Sciatic nerve (tissue), 2 donors: ENCODE data around the gene PCSK7. TPM values are rescaled to one million over a fixed set of nuclear protein-coding genes. Genes with fewer than 3 reads are reported as not detected.
"Not testable (repeated sequence)": the region's sequence is repeated elsewhere in the genome, so short reads cannot be mapped to it uniquely, and the experiment has no call there.

ENCODE experiments used
- ATAC-seq: fragments of 200-7000 bp; cut with Tn5 transposase; one replicate; pipeline ENCODE4 v1.9.1; 2020; ENCODE audit warnings: mild to moderate bottlenecking, moderate library complexity
- DNase-seq: peaks from one replicate; pipeline ENCODE4 v3.0.0-alpha.2; 2020; ENCODE audit warnings: low spot score
- intact Hi-C: fragments of 100-400 bp; cut with DNase I; formaldehyde crosslinking; loops from one replicate; pipeline ENCODE4 v1.14.2; 2022
- total RNA-seq: library from RNA; stranded (reverse); fragmentation: NEBNext Ultra II Directional; extraction: Animal tissue kit (Norgen Biotek cat#: 25700); gene quantifications from one replicate; pipeline ENCODE4 v1.2.1, GENCODE V29; 2021
- donor health status: DM: no; HTN: no; CAD: no.
- donor health status: DM: no; HTN: no; CAD: no.

The PCSK7 gene
- total RNA-seq, 1 donor from 2014 or later = 68.7 TPM

DNA sequence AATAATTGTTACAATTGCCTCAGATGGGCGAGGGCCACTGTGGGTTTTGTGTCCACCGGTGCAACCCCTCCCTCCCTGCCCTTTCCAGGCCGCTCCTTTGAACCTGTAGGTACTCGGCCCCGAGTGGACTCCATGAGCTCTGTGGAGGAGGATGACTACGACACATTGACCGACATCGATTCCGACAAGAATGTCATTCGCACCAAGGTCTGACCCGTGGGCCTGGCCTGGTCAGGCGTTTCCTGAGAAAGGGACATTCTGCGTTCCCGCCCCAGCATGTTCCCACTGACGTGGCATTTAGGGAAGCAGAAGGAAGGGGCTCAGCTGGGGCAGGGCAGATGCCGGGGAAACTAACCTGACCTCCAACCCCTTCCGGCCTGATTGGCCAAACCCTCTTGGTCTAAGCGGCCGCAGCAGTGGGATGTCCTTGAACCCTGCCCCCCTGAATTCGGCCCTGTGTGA, 43.2 kb downstream of the PCSK7 start:
- DNase-seq = peak; percentile 57
- ATAC-seq = peak; percentile 4
- intact Hi-C loops = no loop called here

DNA sequence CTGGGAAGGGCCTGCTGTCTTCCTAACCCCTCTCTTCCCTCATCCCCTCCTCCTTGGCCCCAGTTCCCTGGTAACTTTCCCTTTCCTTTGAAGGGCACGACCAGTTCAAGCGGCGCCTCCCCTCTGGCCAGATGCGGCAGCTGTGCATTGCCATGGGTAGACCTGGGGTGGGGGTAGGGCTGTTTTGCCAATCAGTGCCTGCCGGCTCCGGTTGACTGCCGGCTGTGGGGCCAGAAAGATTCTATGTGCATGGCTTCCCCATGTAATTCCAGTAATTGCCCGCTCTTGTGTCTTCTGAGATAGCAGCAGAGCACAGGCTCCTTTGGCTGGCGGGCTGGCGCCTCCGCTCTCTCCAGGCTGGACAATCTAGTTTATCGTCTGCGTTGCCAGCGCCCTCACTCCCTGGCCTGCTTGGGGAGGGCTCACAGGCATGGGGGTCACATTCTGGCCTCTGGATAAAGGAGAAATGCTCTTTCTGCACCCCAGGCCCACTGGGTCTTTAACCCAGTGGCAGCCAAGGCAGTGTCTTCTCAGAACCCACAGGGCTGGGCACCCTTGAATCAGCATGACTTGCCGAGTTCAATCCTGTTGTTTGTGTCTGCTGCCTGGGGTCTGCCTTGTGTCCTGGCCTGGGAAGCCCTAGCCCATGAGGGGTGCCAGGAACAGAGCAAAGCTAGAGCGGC, 43.9 kb downstream of the PCSK7 start:
- intact Hi-C loops = no loop called here
- no peak for ATAC-seq
- DNase-seq = peak; percentile 57

DNA sequence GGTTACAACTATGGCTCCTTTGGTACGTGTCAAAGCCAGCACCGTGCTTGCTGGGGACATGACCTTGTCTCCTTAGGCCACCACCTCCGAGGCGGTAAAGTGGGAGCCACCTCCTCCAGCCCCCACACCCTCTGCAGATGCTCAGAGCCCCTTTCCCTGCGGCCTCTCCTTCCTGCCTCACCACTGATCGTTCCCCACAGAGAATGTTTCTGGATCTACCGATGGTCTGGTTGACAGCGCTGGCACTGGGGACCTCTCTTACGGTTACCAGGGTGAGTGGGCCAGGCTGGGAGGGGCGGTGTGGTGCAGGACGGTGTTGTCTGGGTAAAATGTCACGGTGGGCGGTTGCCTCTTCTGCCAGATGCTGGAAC, 44.5 kb downstream of the PCSK7 start:
- ATAC-seq (no peak), DNase-seq (peak; percentile 58)
- intact Hi-C loops = no loop called here

DNA sequence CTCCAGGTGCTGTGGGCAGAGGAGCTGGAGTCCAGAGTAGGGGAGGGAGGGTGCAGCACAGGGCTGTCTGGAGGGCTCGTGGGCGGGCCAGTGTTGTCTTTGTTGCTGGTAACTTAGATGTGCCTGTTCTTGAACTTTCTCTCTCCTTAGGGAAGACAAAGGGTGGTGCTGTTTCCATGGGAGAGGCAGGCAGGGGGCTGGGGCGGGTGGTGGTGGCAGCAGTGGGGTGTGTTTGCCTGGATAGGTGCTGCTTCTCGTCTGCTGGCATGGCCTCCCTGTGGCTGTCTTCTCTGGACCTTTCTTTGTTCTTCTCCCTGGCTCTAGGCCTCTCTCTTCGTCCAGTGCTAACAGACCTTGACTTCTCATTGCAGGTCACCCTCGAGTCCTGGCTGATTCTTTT, 44.9 kb downstream of the PCSK7 start:
- ATAC-seq (peak; percentile 17), DNase-seq (peak; percentile 47)
- intact Hi-C loops = no loop called here

DNA sequence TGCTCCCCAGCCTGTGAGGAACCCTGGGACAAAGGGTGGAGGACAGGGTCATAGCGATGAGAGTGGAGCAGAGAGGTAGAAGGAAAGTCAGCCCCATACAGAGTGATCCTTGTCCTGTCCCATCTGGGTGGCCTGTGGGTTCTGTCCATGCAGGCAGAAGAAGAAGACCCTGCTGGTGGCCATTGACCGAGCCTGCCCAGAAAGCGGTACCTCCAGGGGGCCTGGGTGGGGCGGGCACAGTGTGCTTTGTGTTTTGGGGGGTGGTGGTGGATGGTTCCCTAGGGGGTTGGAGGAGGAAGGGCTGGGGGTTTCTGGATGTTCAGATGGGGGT, 45.5 kb downstream of the PCSK7 start:
- DNase-seq (peak; percentile 44), ATAC-seq (no peak)
- intact Hi-C loops = no loop called here

DNA sequence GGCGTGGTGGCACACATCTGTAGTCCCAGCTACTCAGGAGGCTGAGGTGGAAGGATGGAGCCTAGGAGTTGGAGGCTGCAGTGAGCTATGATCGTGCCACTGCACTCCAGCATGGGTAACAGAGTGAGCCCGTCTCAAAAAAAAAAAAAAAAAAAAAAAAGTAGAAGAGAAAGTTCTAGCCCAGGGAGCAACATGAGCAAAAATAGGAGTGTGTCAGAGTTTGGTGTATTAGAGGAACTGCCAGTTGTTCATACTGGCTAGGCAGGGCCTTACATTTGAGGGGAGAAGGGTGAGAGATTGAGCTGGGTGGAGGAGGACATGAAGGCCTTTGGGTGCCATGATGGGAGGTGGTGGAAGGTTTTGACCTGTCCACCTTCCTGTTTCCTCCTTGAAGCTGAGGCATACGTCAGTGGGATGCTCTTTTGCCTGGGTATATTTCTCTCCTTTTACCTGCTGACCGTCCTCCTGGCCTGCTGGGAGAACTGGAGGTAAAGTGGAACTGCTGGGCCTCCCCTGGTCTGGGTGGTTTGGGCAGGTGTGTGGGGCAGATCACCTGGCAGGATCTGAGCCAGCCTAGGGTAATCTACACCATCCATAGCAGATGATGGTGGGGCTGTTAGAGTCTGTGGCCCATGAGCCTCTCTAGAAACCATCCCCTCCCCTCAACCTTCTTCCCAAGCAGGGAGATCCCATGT, 46.0 kb downstream of the PCSK7 start:
- intact Hi-C loops = no loop called here
- no peak for DNase-seq
- no peak for ATAC-seq

DNA sequence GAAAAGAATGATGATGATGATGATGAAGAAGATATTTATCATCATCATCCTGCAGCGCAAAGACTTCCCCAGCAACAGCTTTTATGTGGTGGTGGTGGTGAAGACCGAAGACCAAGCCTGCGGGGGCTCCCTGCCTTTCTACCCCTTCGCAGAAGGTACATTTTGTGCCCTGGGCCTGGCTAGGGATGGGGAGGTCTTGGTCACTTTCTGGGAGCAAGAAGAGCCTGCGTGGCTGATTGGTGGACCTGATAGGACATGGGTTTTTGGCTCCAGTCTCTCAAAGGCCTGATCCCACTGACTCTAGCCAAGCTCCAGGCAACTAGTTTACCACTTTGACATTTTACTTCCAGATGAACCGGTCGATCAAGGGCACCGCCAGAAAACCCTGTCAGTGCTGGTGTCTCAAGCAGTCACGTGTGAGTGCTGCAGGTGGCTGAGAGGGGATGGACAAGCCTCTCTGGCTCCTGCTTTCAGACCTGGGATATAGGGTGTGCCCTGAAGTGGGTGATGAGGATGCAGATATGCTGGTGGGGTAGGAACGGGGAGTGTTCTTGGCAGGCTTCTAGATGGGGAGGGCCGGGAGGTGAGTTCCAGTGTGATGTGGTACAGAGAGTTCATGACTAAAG, 48.0 kb downstream of the PCSK7 start:
- DNase-seq (peak; percentile 51), ATAC-seq (no peak)
- intact Hi-C loops = no loop called here

DNA sequence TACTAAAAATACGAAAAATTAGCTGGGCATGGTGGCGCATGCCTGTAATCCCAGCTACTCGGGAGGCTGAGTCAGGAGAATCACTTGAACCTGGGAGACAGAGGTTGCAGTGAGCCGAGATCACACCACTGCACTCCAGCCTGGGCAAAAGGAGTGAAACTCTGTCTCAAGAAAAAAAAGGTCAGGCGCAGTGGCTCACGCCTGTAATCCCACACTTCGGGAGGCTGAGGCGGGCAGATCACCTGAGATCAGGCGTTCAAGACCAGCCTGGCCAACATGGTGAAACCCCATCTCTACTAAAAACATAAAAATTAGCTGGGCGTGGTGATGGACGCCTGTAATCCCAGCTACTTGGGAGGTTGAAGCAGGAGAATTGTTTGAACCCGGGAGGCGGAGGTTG, 48.7 kb downstream of the PCSK7 start:
- DNase-seq = peak; percentile 36
- intact Hi-C loops, ATAC-seq: not testable (repeated sequence)

DNA sequence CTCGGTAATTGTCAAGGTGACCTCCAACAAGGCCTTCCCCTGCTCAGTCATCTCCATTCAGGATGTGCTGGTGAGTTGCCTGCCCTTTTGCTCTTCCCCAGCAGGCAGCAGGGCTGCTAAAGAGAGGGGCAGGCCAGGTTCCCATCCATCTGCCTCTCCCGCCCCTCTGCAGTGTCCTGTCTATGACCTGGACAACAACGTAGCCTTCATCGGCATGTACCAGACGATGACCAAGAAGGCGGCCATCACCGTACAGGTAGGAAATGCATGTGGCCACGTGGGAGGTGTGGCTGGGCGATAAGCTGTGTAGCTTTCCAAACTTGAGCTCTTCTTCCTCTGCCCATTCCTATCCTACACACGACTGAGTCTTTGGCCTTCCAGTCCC, 49.3 kb downstream of the PCSK7 start:
- intact Hi-C loops = no loop called here
- peak; percentile 47 for DNase-seq
- ATAC-seq = no peak

DNA sequence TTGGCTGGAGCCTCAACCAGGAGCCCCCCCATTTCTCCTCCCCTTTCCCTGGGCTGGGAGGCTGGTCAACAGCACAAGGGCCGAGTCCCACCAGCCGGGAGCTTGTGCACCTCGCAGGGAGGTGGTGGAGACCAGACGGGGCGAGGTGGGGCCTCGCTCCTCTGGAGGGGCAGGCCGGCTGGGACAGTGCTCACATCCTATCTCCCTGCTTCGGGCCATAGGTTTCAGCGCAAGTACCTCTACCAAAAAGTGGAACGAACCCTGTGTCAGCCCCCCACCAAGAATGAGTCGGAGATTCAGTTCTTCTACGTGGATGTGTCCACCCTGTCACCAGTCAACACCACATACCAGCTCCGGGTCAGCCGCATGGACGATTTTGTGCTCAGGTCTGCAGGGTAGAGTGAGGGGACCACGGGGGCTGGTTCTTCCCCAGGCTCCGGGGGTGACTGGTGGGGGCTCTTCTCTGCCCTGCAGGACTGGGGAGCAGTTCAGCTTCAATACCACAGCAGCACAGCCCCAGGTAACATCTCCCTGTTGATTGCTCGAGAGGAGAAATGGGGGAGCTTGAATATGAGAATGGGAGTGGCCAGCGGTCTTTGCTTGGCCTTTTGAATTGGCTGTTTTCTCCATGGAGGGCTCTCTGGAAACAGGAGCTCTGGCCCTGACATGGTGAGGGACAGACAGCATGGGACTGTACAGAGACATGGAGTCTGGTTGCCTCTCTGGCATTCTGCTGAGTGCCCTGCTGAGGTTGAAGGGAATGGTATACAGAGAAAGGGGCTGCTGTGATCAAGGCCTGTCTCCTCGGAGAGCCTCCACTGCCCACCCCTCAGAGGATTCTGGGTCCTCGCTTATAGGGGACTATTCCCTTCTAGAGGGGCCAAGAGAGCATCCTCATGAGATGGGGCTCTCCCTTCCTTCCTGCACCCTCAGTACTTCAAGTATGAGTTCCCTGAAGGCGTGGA, 50.0 kb downstream of the PCSK7 start:
- ATAC-seq (no peak), DNase-seq (peak; percentile 55)
- intact Hi-C loops = no loop called here

DNA sequence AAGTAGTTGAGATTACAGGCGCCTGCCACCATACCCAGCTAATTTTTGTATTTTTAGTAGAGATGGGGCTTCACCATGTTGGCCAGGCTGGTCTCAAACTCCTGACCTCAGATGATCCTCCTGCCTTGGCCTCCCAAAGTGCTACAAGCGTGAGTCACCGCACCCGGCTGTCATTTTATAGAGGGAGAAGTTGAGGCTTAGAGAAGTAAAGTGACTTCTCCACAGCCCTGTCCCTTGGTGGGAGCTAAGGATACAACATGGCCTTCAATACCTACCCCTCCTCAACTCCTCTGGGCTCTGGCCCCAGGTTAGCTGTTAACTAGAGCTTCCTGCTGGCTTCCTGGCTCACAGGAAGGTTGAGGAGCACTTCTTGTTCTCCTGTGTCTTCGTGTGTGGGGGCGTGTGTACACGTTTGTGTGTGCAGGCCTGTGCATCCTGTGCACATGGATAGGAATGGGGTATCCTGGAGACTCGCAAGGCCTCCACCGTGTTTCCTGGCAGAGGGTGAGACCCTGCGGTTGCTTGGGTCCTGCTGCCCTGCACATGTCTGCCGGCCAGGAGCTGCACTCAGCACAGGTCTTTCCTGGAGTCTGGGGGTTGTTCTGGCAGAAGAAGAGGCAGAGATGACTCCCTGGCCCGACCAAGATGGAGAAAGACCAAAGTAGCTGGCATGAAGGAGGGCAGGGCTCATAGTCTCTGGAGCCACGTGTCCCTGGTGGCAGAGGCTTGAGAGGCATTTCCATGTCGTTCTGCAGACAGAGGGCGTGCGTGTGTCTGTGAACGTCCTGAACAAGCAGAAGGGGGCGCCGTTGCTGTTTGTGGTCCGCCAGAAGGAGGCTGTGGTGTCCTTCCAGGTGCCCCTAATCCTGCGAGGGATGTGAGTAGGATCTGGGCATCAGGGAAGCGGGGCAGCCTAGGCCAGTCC, 51.0 kb downstream of the PCSK7 start:
- intact Hi-C loops = no loop called here
- DNase-seq = peak; percentile 84
- ATAC-seq = peak; percentile 33

DNA sequence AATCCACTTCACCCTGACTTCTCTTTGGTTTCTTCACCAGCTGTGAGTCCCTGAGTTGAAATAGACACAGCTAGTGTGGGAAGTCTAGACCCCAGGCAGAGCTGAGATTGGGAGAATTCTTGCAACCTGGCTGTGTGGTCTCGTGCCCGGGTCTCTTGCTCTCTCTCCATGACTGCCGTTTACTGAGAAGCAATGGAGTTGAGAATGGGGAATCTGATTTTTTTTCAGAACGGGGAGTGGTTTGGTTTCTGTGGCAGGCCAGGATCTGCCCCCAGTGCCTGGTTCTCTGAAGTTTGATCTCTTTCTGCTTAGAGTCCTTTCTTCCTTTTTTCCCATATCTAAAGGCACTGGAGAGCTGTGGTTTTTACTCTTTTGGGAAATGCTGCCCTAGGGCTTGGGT, 51.9 kb downstream of the PCSK7 start:
- intact Hi-C loops = no loop called here
- DNase-seq = peak; percentile 47
- ATAC-seq = peak; percentile 6

DNA sequence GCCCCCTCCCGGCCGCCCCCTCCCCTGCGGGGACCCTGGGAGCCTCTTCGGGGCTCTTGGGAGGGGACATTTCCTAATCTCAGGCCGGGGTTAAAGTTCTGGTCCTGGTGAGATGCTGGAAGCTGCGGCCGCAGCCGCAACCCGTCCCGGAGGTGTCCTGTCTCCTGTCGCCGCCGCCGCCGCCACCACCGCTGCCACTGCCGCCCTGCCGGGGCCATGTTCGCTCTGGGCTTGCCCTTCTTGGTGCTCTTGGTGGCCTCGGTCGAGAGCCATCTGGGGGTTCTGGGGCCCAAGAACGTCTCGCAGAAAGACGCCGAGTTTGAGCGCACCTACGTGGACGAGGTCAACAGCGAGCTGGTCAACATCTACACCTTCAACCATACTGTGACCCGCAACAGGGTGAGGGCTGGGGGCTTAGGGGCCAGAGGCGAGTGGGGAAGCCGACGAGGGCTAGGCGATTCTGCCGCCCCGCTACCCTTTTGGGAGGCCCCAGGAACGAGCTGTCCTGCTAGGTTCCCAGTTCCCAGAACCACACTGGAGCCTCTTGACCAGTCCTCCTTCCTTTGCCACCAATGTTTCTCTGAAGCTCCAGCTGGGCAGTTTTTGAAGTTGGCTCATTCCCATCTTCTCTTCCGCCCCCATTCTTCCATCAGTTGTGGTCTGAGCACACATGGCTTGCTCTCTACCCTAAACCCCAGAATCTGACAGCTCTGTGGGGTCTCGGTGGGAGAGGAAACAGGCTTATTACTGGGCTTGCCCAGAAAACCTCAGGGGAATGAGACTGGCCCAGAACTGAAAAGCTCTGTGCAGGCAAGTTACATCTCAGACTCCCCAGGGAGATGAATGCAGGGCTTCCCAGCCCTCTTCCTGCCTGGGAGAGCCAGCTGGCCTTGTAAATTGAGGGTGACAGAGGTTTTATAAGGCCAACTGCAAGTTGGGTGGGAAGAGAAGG, 52.5 kb downstream of the PCSK7 start:
- intact Hi-C loops = no loop called here
- no peak for DNase-seq
- peak; percentile 43 for ATAC-seq

DNA sequence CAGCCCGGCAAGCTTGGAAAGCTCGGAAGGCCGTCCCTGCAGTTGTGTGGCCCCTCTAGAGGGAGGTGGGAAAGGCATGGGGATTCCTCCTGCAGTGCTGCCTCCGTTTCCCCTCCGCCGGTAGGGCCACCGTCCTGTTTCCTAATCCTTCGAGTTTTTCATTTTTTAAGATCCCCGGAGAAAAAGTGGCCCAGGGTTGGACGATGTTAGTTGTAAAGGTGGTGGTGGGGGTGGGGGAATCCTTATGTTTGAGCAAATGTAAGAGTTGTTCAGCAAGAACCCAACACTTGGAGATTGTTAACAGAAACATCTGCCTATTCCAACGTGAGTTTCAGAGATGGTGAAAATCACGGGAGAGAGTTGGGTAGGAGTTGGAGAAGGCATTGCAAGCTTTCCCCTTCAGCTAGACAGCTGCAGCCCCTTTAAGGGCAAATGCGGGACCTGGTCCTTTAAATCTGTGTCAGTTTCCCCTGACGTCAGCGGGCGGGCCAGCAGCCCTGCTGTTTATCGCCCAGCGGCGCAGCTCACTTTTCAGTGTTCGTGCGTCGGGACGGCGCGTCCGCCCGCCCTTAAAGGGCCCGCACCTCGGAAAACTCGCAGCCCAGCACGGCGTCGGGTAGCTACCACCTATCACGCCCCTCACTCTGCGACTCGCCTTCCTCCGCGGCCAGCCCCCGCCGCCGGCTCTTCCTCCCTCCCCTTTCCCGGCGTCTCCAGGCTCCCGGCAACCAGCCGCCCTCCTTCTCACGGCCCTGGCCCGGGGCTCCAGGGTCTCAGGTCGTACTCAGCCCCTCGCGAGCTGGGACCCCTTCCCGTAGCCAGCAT, 53.5 kb downstream of the PCSK7 start, which contains the start of gene SIDT2:
TSS of gene SIDT2 (plus strand) at position 534 of the 825 bp plus-strand sequence. CDS start 521 bp downstream, outside the sequence.
- DNase-seq = peak; percentile 97
- peak; percentile 95 for ATAC-seq
- intact Hi-C loops = no loop called here

DNA sequence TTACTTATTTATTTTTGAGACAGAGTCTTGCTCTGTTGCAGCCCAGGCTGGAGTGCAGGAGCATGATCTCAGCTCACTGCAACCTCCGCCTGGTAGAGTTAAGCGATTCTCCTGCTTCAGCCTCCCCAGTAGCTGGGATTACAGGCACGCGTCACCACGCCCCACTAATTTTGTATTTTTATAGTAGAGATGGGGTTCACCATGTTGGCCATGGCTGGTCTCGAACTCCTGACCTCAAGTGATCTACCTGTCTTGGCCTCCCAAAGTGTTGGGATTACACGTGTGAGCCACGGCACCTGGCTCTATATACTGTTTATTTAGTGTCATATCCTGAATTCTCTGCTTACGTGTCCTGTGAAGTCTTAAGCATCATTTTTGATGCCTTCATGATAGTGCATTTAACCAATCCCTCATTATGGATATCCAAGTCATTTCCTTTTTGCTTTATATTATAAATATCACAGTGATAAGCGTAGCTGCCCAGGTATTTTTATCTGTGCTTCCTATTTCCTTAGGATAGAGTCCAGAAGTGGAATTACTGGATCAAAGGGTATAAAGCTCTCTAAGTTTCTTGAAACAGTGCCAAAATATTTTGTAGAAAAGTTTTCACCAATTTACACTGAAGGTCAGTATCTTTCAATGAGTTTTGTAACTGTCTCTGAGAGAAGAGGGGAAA, 54.2 kb downstream of the PCSK7 start:
- ATAC-seq (no peak), DNase-seq (no peak)
- intact Hi-C loops = no loop called here

DNA sequence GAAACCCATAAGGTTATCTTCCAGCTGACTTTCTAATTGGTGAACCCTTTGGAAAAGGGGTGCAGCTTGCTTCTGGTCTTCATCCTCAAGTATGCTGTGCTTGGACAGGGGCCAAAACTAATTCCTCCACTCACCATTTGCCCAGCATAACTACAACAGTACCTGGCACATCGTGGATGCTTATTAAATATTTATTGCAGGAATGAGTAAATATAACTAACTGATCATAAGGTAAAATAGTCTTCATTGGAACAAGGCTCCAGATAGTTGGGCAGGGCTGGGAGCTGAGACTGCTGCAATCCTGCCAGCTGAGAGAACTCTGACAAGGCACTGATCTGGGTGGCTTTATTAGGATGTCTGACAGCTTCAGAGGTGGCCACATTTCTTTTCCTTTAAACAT, 55.7 kb downstream of the PCSK7 start:
- ATAC-seq (no peak), DNase-seq (no peak)
- intact Hi-C loops = no loop called here
